Cardiac muscle cell (in vitro differentiated cells and primary cell): ENCODE measurements around the gene DUSP8. TPM values are rescaled to one million over a fixed set of nuclear protein-coding genes. Genes with fewer than 3 reads are reported as not detected.

Experiments
- DNase-seq, 2 donors: peaks; one replicate each; pipeline versions ENCODE4 v3.0.0 to v3.0.0-alpha.2; 2010 to 2017; ENCODE audit warnings: low read depth in 1 of 2, low spot score in 1 of 2
- H3K27ac ChIP-seq: fragments of 200-600 bp; sonication (generic); 2 replicates; pipeline ENCODE4 v1.5.1; 2016
- H3K27me3 ChIP-seq: fragments of 200-600 bp; sonication (generic); 2 replicates; pipeline ENCODE4 v1.6.0; 2016; ENCODE audit warnings: control low read depth
- H3K36me3 ChIP-seq: fragments of 200-600 bp; sonication (generic); 2 replicates; pipeline ENCODE4 v1.5.1; 2016; ENCODE audit warnings: control low read depth
- H3K4me1 ChIP-seq: fragments of 200-600 bp; sonication (generic); 2 replicates; pipeline ENCODE4 v1.8.1; 2017; ENCODE audit warnings: low read depth, mild to moderate bottlenecking, mixed run types
- H3K4me3 ChIP-seq: fragments of 200-600 bp; sonication (generic); 2 replicates; pipeline ENCODE4 v1.5.1; 2016; ENCODE audit warnings: mild to moderate bottlenecking
- H3K9me3 ChIP-seq: fragments of 200-600 bp; sonication (generic); 2 replicates; pipeline ENCODE4 v1.5.1; 2017; ENCODE audit warnings: low read depth, mild to moderate bottlenecking, control low read depth
- polyA plus RNA-seq: library from polyadenylated mRNA; unstranded; fragments of >200 nt; fragmentation: Nextera tagmentation; extraction: Ambion mirVana; gene quantifications from 2 replicates; pipeline ENCODE4 v1.2.1, GENCODE V29; 2016
- total RNA-seq: library from RNA; depleted of rRNA; stranded (reverse); fragments of >200 nt; gene quantifications from 2 replicates; pipeline ENCODE4 v1.2.3, GENCODE V29; 2016
- TF ChIP-seq, protein P1 (sequence below): IDR thresholded peaks from 2 replicates; pipeline ENCODE4 v1.5.1; 2012; ENCODE audit warnings: low read depth, mild to moderate bottlenecking, low read length

DUSP8 gene
- total and polyA plus RNA-seq, 2 experiments from 2014 or later: 0.51 to 0.59 TPM

DNA sequence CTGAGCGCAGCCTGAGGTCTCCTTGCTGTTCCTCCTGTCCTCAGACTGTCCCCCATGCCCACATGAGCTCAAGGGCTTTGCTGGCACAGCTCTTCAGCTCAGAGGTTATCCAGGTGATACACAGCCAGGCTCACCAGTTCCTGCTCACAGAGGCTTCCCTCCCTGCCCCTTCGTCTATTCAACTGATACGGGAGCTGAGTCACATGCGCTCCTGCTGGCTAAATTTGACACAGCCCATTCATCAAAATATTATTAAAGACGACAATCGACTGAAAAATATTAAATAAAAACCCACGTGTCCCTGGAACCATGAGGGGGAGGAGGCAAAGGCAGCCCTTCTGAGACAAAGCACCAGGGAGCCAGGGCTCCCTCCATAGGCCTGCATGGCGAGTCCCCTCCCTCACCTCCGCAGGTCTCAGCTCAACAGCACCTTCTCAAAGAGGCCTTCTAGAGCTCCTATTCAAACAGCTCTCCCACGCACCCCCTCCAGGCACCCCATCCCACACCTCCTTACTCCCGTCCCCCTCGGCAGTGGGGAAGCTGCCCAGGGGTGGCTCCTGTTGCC, 40.5 kb downstream of the DUSP8 start:
- no peaks in the 10 kb centered on the region for H3K9me3 ChIP-seq
- H3K4me3 ChIP-seq: no peak overlapping the region
- H3K27ac ChIP-seq: no peak overlapping the region
- H3K4me1 ChIP-seq: peaks cover 15% of the 10 kb centered on the region
- no peaks in the 10 kb centered on the region for H3K36me3 ChIP-seq
- TF ChIP-seq, protein P1, sequence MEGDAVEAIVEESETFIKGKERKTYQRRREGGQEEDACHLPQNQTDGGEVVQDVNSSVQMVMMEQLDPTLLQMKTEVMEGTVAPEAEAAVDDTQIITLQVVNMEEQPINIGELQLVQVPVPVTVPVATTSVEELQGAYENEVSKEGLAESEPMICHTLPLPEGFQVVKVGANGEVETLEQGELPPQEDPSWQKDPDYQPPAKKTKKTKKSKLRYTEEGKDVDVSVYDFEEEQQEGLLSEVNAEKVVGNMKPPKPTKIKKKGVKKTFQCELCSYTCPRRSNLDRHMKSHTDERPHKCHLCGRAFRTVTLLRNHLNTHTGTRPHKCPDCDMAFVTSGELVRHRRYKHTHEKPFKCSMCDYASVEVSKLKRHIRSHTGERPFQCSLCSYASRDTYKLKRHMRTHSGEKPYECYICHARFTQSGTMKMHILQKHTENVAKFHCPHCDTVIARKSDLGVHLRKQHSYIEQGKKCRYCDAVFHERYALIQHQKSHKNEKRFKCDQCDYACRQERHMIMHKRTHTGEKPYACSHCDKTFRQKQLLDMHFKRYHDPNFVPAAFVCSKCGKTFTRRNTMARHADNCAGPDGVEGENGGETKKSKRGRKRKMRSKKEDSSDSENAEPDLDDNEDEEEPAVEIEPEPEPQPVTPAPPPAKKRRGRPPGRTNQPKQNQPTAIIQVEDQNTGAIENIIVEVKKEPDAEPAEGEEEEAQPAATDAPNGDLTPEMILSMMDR: no peak
- H3K27me3 ChIP-seq: no peaks in the 10 kb centered on the region
- no peak for DNase-seq

DNA sequence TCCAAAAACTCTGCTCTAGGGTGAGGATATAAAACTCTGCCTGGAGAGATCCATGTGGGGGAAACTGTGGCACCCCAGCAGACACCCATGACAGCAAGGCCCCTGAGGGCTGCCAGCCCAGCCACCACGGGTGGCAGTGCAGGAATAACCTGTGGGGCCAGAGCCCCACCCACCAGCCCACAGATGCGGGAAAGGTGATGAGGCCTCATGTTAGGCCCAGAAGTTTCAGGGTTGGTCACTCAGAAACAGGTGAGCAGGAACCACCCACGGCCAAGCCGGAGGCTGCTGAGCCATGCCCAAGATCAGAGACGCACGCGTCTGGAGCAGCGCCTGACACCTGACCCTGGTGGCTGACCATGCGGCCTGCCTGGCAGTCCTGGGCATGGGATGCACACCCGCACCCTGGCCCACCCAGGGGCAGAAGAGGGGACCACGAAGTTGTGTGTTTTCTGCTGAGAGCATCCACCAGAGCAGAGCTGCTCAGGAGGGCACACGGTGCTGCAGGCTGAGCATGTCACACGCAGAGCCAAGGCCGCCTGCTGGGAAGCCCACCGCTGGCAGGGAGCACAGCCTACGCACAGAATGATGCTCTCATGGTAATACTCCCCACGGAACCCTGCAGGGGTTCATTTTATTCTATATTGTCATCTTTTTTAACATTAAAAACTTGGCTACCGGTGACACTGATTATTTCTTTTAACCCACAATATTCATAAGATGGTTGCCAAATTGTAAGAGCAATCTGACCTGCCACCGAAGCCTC, 41.2 kb downstream of the DUSP8 start:
- Histone ChIP-seq H3K4me1 (peaks cover 9% of the 10 kb centered on the region), H3K4me3 (no peak overlapping the region), H3K27me3 (no peaks in the 10 kb centered on the region), H3K9me3 (no peaks in the 10 kb centered on the region), H3K36me3 (no peaks in the 10 kb centered on the region), H3K27ac (no peak overlapping the region)
- DNase-seq: no peak
- TF ChIP-seq, protein P1: no peak

DNA sequence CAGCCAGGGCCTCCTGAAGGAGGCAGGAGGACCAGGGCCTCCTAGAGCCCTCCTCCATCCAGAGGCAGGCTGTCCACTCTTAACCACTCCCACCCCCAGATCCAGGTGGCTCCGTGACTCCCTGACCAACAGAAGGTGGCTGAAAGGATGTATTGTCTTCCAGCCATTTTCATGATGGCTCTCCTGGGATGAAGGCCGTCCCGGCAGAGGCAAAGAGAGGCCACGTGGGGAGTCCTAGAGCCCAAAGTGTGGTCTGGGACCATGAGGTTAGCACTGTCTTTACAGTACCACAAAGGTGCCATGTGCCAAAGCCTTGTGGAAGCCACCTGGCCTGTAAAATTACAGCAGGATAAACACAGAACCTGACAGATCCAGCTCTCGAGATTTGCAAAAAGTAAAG, 42.3 kb downstream of the DUSP8 start:
- no peak for DNase-seq
- TF ChIP-seq, protein P1: no peak
- Histone ChIP-seq H3K9me3 (no peaks in the 10 kb centered on the region), H3K27me3 (no peaks in the 10 kb centered on the region), H3K27ac (no peak overlapping the region), H3K36me3 (no peaks in the 10 kb centered on the region), H3K4me1 (no peaks in the 10 kb centered on the region), H3K4me3 (no peak overlapping the region)

DNA sequence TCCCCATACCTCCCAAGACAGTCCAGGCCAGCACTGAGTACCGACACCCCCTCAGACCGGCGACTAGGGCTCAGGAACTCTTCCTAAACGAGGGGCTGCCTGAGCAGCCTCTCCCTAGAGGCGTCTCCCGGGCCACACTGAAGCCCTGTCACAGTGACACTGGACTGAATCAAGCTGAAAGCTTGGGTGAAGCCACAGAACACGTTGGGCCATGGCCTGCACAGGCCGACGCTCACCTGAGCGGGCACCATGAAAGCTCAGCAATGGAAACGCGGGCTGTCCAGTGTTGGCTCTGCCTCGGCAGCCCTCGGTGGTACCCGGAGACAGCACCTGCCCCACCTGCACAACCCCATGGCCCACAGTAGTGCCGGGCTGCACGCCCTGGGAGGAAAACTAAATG, 42.8 kb downstream of the DUSP8 start:
- no peak overlapping the region for H3K4me3 ChIP-seq
- no peaks in the 10 kb centered on the region for H3K4me1 ChIP-seq
- no peaks in the 10 kb centered on the region for H3K36me3 ChIP-seq
- no peak for DNase-seq
- no peak overlapping the region for H3K27ac ChIP-seq
- H3K27me3 ChIP-seq: no peaks in the 10 kb centered on the region
- no peaks in the 10 kb centered on the region for H3K9me3 ChIP-seq
- TF ChIP-seq, protein P1: no peak

DNA sequence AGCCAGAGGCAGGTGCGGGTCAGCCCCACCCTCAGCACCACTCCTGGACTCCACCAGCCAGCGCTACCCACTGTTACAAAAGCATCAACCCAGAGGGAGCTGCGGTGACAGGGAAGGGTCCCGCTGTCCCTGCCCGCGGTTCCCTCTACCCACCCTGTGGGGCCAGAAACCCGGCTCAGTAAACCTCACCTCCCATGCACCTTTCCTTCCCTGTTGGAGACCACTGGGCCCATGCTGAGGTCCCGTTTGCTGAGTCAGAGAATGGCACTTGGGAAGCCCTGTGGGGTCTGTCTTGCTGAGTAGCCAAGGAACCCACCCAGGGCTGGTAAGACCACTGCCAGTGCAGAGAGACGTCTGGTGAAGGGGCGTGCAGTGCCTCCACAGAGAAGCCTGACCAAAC, 43.4 kb downstream of the DUSP8 start:
- no peak for DNase-seq
- Histone ChIP-seq H3K27ac (no peak overlapping the region), H3K4me3 (no peak overlapping the region), H3K36me3 (no peaks in the 10 kb centered on the region), H3K4me1 (peaks cover 3% of the 10 kb centered on the region), H3K9me3 (no peaks in the 10 kb centered on the region), H3K27me3 (no peaks in the 10 kb centered on the region)
- TF ChIP-seq, protein P1: no peak
